PC-9 (cell line): ENCODE data around the gene GABRG3. TPM values are rescaled to one million over a fixed set of nuclear protein-coding genes. Genes with fewer than 3 reads are reported as not detected.

Experiments used
- BruUV-seq: library from RNA; stranded (reverse); fragments of 400-500 nt; replicated peaks from 2 replicates; lab custom pipeline; 2021; lab: Mats Ljungman, UMichigan
- CTCF ChIA-PET: fragments of 300-600 bp; sonication (Branson Sonifier 250); formaldehyde crosslinking; loops from one replicate; lab custom pipeline; 2022; ENCODE audit warnings: antibody characterized with exemption; lab: Charles Lee
- POLR2A ChIA-PET: fragments of 300-600 bp; sonication (Branson Sonifier 250); formaldehyde crosslinking; loops from one replicate; lab custom pipeline; 2022; ENCODE audit warnings: antibody characterized with exemption; ENCODE audit not compliant: unreplicated experiment; lab: Charles Lee
- DNase-seq, 2 experiments: peaks; one replicate each; pipeline versions ENCODE4 v3.0.0 to v3.0.0-alpha.2; 2015 to 2022; ENCODE audit warnings: mixed read lengths in 1 of 2
- H2AFZ ChIP-seq: fragments of 200-600 bp; sonication (generic); 2 replicates; pipeline ENCODE4 v1.8.1; 2017; ENCODE audit warnings: antibody characterized with exemption
- H3F3A ChIP-seq: fragments of 200-600 bp; sonication (generic); 2 replicates; pipeline ENCODE4 v1.8.1; 2017; ENCODE audit warnings: antibody characterized with exemption, mild to moderate bottlenecking, low read depth; ENCODE audit not compliant: insufficient read depth
- H3K27ac ChIP-seq: fragments of 200-600 bp; sonication (generic); 2 replicates; pipeline ENCODE4 v1.6.1; 2016; ENCODE audit warnings: mixed run types
- H3K27me3 ChIP-seq: fragments of 200-600 bp; sonication (generic); 2 replicates; pipeline ENCODE4 v1.6.1; 2016; ENCODE audit warnings: low read depth, mixed run types; ENCODE audit not compliant: insufficient read depth
- H3K36me3 ChIP-seq: fragments of 200-600 bp; sonication (generic); 2 replicates; pipeline ENCODE4 v1.6.1; 2016; ENCODE audit warnings: low read depth, mixed run types
- H3K4me1 ChIP-seq: fragments of 200-600 bp; sonication (generic); replicated peaks from 2 replicates; pipeline ENCODE4 v1.6.1; 2016; ENCODE audit warnings: mixed run types; ENCODE audit not compliant: insufficient read depth
- H3K4me2 ChIP-seq: fragments of 200-600 bp; sonication (generic); 2 replicates; pipeline ENCODE4 v1.6.1; 2017; ENCODE audit warnings: mixed run types
- H3K4me3 ChIP-seq: fragments of 200-600 bp; sonication (generic); 2 replicates; pipeline ENCODE4 v1.6.1; 2016; ENCODE audit warnings: mixed run types
- H3K79me2 ChIP-seq: fragments of 200-600 bp; sonication (generic); 2 replicates; pipeline ENCODE4 v1.6.1; 2017; ENCODE audit warnings: low read depth, mixed run types
- H3K9me2 ChIP-seq: fragments of 200-600 bp; sonication (generic); 2 replicates; pipeline ENCODE4 v1.8.1; 2017; ENCODE audit warnings: mild to moderate bottlenecking; ENCODE audit not compliant: insufficient read depth
- H3K9me3 ChIP-seq: fragments of 200-600 bp; sonication (generic); 2 replicates; pipeline ENCODE4 v1.8.1; 2016; ENCODE audit warnings: low read depth; ENCODE audit not compliant: insufficient read depth
- H4K20me1 ChIP-seq: fragments of 200-600 bp; sonication (generic); 2 replicates; pipeline ENCODE4 v1.8.1; 2017; ENCODE audit not compliant: insufficient read depth
- CTCF ChIP-seq: fragments of 200-600 bp; sonication (generic); conservative IDR thresholded peaks from 2 replicates; pipeline ENCODE4 v1.6.1; 2017; ENCODE audit warnings: mixed run types, antibody characterized with exemption, mild to moderate bottlenecking, moderate library complexity
- EZH2 ChIP-seq: fragments of 200-600 bp; sonication (generic); IDR thresholded peaks from 2 replicates; pipeline ENCODE4 v1.8.0; 2017; ENCODE audit warnings: antibody characterized with exemption, low read depth
- intact Hi-C: fragments of 100-400 bp; cut with micrococcal nuclease; formaldehyde crosslinking; loops from one replicate; pipeline ENCODE4 v1.10.0; 2022; ENCODE audit not compliant: unreplicated experiment
- total RNA-seq: library from RNA; stranded (reverse); gene quantifications from 2 replicates; pipeline ENCODE4 v1.2.3, GENCODE V29; 2021

Gene GABRG3
- total RNA-seq, 1 experiment from 2014 or later, result not detected

- BruUV-seq, result no TSS peak
Observed at GRCh38 chr15:27545494-27546255, 574.7 kb downstream of the GABRG3 start.

GRCh38 chr15:27549746-27550145 is 578.8 kb downstream of the GABRG3 start:
- Histone ChIP-seq H3F3A (no peaks in the 10 kb centered on the region), H3K9me3 (no peaks in the 10 kb centered on the region), H4K20me1 (no peaks in the 10 kb centered on the region), H3K36me3 (no peaks in the 10 kb centered on the region), H3K4me3 (no peak overlapping the region), H2AFZ (no peak overlapping the region), H3K79me2 (no peaks in the 10 kb centered on the region), H3K9me2 (no peaks in the 10 kb centered on the region), H3K27ac (no peak overlapping the region), H3K4me1 (no peaks in the 10 kb centered on the region), H3K4me2 (no peak overlapping the region), H3K27me3 (no peaks in the 10 kb centered on the region)
- intact Hi-C loops, result no loop called here
- BruUV-seq, result no TSS peak
- no peak for DNase-seq
- TF ChIP-seq EZH2 (no peak), CTCF (no peak)
- POLR2A ChIA-PET, result no interaction called here
- CTCF ChIA-PET, result no interaction called here

More at GRCh38 chr15:27545494-27546255, 574.7 kb downstream of the GABRG3 start:
- Histone ChIP-seq H3K9me3 (no peaks in the 10 kb centered on the region), H3K4me2 (no peak overlapping the region), H2AFZ (no peak overlapping the region), H3K27ac (no peak overlapping the region), H3K4me3 (no peak overlapping the region), H3K36me3 (no peaks in the 10 kb centered on the region), H3K79me2 (no peaks in the 10 kb centered on the region), H3K4me1 (no peaks in the 10 kb centered on the region), H4K20me1 (no peaks in the 10 kb centered on the region), H3K9me2 (no peaks in the 10 kb centered on the region), H3F3A (no peaks in the 10 kb centered on the region), H3K27me3 (no peaks in the 10 kb centered on the region)
- TF ChIP-seq CTCF, result no peak
- TF ChIP-seq EZH2, result no peak
- intact Hi-C loops, result no loop called here
- ChIA-PET CTCF (no interaction called here), POLR2A (no interaction called here)
- DNase-seq, result no peak

GRCh38 chr15:27550635-27551034 is 579.7 kb downstream of the GABRG3 start:
- BruUV-seq, result no TSS peak
- DNase-seq, result no peak
- Histone ChIP-seq H3K79me2 (no peaks in the 10 kb centered on the region), H3K9me2 (no peaks in the 10 kb centered on the region), H3K36me3 (no peaks in the 10 kb centered on the region), H3K4me1 (no peaks in the 10 kb centered on the region), H3F3A (no peaks in the 10 kb centered on the region), H3K4me2 (no peak overlapping the region), H3K4me3 (no peak overlapping the region), H2AFZ (no peak overlapping the region), H3K27me3 (no peaks in the 10 kb centered on the region), H4K20me1 (no peaks in the 10 kb centered on the region), H3K9me3 (no peaks in the 10 kb centered on the region), H3K27ac (no peak overlapping the region)
- TF ChIP-seq EZH2, result no peak
- no peak for TF ChIP-seq CTCF
- CTCF ChIA-PET, result no interaction called here
- POLR2A ChIA-PET, result no interaction called here
- intact Hi-C loops, result no loop called here
